GM10266 (cell line): Measurements from ENCODE around the gene CLDN7.
A peak's percentile ranks its signal among the peaks of the same experiment; 100 is the strongest.

Source experiments
- DNase-seq: peaks from one replicate; pipeline ENCODE4 v3.0.0; 2012; ENCODE audit errors: extremely low spot score
- TF ChIP-seq, protein P1 (sequence below): IDR thresholded peaks from 2 replicates; pipeline ENCODE4 v1.5.1; 2012; ENCODE audit warnings: mild to moderate bottlenecking, low read depth; ENCODE audit not compliant: control insufficient read depth, insufficient read depth; ENCODE audit errors: missing control alignments

The CLDN7 gene, protein sequence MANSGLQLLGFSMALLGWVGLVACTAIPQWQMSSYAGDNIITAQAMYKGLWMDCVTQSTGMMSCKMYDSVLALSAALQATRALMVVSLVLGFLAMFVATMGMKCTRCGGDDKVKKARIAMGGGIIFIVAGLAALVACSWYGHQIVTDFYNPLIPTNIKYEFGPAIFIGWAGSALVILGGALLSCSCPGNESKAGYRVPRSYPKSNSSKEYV

DNA sequence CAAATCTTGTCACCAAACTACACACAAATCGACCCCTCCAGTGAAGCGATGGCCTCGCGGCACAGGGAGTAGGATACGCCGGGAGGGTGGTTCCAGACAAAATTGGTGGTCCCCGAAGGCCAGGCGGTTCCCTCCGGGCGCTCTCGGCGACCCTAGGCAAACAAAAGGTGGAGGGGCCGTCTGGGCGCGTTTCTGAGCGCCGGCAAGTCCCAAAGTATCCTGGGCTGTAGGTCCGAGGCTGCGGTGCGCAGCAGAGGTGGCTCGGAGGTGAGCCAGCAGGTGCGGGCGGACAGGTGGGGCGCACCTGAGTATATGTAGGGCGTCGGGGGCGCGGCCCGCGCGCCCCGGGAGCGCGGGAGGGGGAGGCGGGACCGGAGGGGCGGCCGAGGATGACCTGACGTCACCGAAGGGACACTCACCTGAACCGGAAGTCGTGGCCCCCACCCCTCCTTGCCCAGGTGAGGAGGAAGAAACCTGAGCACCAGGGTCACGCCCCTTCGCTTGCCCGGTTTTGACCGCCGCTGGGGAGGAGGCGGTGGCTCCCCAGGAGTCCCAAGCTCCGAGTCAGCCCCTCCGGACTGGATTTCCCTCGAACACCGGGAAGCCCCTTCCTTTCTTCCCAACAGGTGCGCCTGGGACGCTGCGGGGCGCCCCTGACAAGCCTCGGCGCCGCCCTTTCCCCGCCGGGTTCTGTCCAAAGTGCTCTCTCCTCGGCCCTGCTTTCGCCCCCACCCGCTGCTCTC is at the start of gene CLDN7:
CLDN7 (minus strand) TSS at position 287 of the 743 bp plus-strand sequence. CDS start 435 bp downstream, outside the sequence.
- DNase-seq = no peak
- TF ChIP-seq, protein P1, sequence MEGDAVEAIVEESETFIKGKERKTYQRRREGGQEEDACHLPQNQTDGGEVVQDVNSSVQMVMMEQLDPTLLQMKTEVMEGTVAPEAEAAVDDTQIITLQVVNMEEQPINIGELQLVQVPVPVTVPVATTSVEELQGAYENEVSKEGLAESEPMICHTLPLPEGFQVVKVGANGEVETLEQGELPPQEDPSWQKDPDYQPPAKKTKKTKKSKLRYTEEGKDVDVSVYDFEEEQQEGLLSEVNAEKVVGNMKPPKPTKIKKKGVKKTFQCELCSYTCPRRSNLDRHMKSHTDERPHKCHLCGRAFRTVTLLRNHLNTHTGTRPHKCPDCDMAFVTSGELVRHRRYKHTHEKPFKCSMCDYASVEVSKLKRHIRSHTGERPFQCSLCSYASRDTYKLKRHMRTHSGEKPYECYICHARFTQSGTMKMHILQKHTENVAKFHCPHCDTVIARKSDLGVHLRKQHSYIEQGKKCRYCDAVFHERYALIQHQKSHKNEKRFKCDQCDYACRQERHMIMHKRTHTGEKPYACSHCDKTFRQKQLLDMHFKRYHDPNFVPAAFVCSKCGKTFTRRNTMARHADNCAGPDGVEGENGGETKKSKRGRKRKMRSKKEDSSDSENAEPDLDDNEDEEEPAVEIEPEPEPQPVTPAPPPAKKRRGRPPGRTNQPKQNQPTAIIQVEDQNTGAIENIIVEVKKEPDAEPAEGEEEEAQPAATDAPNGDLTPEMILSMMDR = no peak

DNA sequence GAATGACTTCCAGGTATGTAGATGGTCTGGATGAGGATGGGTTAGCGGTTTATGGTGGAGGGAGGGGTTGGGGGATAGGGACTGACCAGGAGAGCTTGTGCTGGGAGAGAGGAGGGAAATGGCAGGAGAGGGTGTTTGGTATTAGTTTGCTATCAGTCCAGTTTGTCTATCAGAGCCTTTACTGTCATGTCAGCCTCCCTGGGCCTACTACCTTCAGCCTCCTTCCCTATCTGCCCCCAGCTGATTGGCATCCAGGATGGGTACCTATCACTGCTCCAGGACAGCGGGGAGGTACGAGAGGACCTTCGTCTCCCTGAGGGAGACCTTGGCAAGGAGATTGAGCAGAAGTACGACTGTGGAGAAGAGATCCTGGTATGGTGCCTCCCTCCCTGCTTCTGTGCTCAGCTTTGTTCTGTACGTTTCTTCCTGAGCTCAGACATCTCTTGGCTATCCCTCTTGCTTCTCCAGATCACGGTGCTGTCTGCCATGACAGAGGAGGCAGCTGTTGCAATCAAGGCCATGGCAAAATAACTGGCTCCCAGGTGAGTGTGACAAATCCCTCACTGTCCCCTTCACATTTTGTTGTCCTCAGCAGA is 48.9 kb upstream of the CLDN7 start:
- TF ChIP-seq, protein P1 = no peak
- DNase-seq = no peak

DNA sequence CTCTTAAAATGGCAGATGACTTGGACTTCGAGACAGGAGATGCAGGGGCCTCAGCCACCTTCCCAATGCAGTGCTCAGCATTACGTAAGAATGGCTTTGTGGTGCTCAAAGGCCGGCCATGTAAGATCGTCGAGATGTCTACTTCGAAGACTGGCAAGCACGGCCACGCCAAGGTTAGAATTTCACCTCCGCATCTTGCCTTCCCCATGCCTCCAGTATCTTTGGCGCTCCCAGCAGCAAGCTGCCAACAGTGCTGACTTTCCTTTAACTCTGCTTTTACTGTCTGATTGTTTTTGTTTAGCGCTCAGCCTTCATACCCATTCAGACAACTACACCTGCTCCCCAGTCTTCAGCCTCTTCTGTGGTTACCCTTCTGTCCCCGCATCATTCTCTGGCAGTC is 47.4 kb upstream of the CLDN7 start:
- TF ChIP-seq, protein P1 = no peak
- no peak for DNase-seq

DNA sequence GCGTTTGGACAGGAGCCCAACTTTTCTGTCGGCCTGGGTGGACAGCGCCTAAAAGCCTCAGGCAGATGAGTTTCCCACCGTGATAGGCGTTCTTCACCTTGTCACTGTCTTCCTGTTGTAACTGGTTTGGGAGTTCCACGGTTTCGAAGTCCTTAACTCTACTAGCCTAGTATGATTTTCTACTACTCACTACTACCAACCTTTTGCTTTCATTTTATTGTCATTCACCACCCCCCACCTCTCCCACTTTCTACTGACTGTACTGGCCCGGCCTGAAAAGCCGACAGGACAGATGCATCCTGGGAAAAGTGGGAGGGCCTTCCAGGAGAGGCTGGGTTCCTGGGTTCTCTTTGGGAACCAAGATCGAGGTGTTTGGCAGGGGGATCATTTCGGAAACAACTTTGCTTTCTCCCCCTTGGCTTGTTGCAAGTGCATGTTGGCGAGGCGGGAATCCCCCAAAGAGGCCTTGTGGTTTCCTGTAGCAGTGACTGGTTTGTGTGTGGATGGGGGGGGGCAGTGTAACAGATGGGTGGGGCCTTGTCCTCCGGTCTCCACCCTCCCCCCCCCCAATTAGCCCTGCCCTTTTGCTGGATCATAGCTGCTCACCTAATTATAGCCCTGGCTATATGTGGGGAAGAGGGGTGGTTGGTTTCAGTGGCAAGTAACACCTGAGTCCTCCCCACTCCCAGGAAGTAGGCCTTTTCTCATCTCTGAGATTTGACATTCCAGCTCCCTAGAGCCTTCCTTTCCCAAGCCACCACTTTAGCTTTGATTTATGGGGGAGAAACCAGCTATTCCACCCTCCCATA is 46.6 kb upstream of the CLDN7 start:
- TF ChIP-seq, protein P1 = no peak
- DNase-seq = peak; percentile 87

DNA sequence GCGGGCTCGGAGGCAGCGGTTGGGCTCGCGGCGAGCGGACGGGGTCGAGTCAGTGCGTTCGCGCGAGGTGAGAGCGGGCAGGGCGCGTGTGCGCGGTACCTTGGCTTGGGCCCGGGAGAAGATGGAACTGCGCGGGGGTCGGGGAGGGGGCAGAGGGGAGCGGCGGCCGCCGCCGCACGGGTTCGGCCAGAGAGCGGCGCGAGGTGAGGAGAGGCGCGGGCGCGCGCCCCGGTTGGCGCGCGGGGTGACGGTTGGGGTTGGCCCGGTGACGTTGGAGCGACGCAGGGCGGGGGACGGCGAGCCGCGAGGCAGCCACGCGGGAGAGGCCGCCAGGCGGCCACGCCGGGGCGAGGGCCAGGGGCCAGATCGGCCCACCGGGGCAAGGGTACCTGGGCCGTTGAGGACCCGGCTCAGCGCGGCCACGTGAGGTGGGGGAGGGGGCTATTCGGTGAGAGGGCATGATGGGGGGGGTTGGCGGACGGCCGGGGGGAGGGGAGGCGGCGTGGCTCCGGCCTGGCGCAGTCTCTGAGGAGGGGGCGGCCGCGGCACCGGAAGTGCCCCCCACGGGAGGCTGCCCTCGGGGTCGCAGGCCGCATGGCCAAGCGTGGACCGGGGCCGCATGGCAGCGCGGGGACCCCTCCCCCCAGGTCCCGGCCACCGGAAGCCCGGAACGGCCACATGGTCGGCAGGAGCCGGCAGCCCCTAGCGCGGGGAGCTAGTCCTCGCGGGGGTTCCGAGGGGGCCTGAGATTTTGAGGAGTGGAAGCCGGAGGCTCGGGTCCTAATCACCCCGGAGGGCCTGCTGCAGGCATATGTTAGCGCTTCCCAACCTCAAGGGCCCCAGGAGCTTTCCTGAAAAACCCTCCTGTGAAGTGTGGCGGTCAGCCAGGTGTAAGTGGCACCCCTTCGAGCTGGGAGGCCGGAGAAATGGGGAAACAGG is 45.7 kb upstream of the CLDN7 start:
- TF ChIP-seq, protein P1 = no peak
- DNase-seq = no peak

DNA sequence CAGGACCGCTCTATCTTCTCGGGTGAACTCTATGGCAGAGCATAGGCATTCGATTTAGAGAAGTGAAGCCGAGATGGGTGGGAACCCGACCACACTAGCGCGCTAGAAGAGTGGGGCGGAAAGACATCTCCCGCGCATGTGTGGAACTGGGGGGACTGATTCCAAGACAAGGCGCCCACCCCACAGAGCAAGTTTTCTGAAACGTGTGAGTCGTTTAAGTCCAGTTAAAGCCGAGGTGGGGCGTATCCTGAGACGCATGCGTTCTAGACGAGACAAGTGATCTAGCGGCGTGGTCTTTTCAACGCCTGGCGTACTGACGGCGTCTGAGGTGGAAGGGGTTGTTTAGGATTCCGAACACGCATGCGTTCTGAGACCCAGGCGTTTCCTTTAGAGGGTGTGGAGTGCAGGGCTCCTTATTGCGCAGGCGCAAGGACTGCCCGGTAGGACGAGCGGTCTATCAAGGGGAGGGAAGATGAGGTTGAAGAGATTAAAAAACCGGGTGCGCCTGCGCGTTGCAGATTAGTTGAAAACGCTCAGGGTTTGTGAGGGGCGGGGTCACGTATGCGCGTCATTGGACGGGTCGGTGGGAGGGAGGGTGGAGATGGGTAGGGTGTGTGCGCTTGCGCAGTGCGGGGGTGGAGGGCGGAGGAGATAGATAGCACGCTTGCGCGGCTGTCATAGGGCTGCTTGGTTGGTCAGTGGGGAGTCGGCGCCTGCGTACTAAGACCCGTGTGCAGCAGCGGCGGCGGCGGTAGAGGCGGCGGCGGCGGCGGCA is 44.8 kb upstream of the CLDN7 start, which contains the start of gene EIF5A:
EIF5A (plus strand) TSS at position 718 of the 775 bp plus-strand sequence. CDS start 2,008 bp downstream, outside the sequence.
- TF ChIP-seq, protein P1 = no peak
- DNase-seq = peak; percentile 99
